Ovary (tissue), 3 donors: ENCODE measurements around the gene GLE1.

Experiments
- EP300 ChIP-seq: sonication (generic); formaldehyde crosslinking; IDR thresholded peaks from one replicate; pipeline ENCODE4 v1.6.1; 2017; ENCODE audit warnings: antibody characterized with exemption
- POLR2A ChIP-seq: fragments of 450-650 bp; IDR thresholded peaks from one replicate; pipeline ENCODE4 v1.6.1; 2017; ENCODE audit warnings: antibody characterized with exemption, mild to moderate bottlenecking, moderate library complexity
- TF ChIP-seq, protein P1 (sequence below), 3 donors: fragments of 450-650 bp in 2 of 3; fragments of 200-600 bp in 1 of 3; IDR thresholded peaks; one replicate each; pipeline versions ENCODE4 v1.5.1 to v1.8.0; 2016 to 2022; ENCODE audit warnings: antibody characterized with exemption in 3 of 3, mild to moderate bottlenecking in 1 of 3
- donor health status: DM: no; HTN: no; CAD: no.

GRCh38 chr9:128575469-128575868 lies 71.0 kb downstream of the GLE1 start:
- TF ChIP-seq POLR2A (no peak), EP300 (no peak)
- TF ChIP-seq, protein P1, sequence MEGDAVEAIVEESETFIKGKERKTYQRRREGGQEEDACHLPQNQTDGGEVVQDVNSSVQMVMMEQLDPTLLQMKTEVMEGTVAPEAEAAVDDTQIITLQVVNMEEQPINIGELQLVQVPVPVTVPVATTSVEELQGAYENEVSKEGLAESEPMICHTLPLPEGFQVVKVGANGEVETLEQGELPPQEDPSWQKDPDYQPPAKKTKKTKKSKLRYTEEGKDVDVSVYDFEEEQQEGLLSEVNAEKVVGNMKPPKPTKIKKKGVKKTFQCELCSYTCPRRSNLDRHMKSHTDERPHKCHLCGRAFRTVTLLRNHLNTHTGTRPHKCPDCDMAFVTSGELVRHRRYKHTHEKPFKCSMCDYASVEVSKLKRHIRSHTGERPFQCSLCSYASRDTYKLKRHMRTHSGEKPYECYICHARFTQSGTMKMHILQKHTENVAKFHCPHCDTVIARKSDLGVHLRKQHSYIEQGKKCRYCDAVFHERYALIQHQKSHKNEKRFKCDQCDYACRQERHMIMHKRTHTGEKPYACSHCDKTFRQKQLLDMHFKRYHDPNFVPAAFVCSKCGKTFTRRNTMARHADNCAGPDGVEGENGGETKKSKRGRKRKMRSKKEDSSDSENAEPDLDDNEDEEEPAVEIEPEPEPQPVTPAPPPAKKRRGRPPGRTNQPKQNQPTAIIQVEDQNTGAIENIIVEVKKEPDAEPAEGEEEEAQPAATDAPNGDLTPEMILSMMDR (IDR thresholded peaks at IDR 0.05): no peak
